Heart left ventricle (tissue), 13 donors: ENCODE data around the gene KRT76.

Source experiments
- CTCF ChIP-seq, 12 donors: fragments of 200-600 bp; sonication (generic) in 4 of 12; IDR thresholded peaks; one replicate each; pipeline versions ENCODE4 v1.5.0 to v1.8.0; 2018 to 2022; ENCODE audit warnings: antibody characterized with exemption in 12 of 12, mild to moderate bottlenecking in 5 of 12
- POLR2A ChIP-seq, 2 donors: fragments of 450-650 bp; IDR thresholded peaks; one replicate each; pipeline ENCODE4 v1.6.1; 2017; ENCODE audit warnings: antibody characterized with exemption in 2 of 2, mild to moderate bottlenecking in 2 of 2, moderate library complexity in 2 of 2
- donor health status: ischemic (EF 13 %, LVEDD 7.1; RV severe dilation, severe dysfunction).
- donor health status: DM: no; HTN: yes; CAD: no.
- donor health status: DM: no; HTN: no; CAD: no.
- donor health status: ischemic (EF 25% LVEDD 6.9; RV normal size, moderate dysfunction).
- donor health status: ischemic (EF 25% LVEDD 5.7; RV mildly dilated, moderate dysfunction).
- donor health status: ischemic (EF 35%, LVEDD 5.7; RV mildly dilated, moderate dysfunction).
- donor health status: nonischemic (EF 11% LVEDD 7.7; RV severe dilation, severe dysfunction).
- donor health status: DM: yes; HTN: yes; CAD: no.
- donor health status: PGD.
- donor health status: ischemic (EF 29% LVEDD 5.4; RV normal size, mild dysfunction).
- donor health status: nonischemic (EF 23%, LVEDD 6.1; RV moderate dilation, normal function).

GRCh38 chr12:52728374-52728773 lies 48.8 kb downstream of the KRT76 start:
- no peak for TF ChIP-seq CTCF (IDR thresholded peaks at IDR 0.05)
- no peak for TF ChIP-seq POLR2A (IDR thresholded peaks at IDR 0.05)
